SK-N-SH (cell line): Measurements from ENCODE around the gene UBE3C. TPM values are rescaled to one million over a fixed set of nuclear protein-coding genes. Genes with fewer than 3 reads are reported as not detected.

Source experiments
- CTCF ChIA-PET: fragments of 300-600, 350-600 bp; formaldehyde crosslinking; extraction: SDS; loops from one replicate; lab custom pipeline; 2021; lab: Yijun Ruan, JAX
- POLR2A ChIA-PET: fragments of 350-600 bp; sonication (Branson Sonifier 250); formaldehyde crosslinking; extraction: SDS; loops from one replicate; lab custom pipeline; 2020; ENCODE audit warnings: antibody characterized with exemption, inconsistent platforms; lab: Yijun Ruan, JAX
- DNase-seq: peaks from one replicate; pipeline ENCODE4 v3.0.0; 2012
- H2AFZ ChIP-seq: fragments of 200-600 bp; sonication (generic); 2 replicates; pipeline ENCODE4 v1.8.1; 2016; ENCODE audit warnings: antibody characterized with exemption, mild to moderate bottlenecking, low read depth
- H3F3A ChIP-seq: fragments of 200-600 bp; sonication (generic); replicated peaks from 2 replicates; pipeline ENCODE3; 2016; ENCODE audit warnings: antibody characterized with exemption, mild to moderate bottlenecking; ENCODE audit not compliant: insufficient read depth
- H3K27ac ChIP-seq, 2 experiments: fragments of 200-500 bp in 1 of 2; fragments of 200-600 bp in 1 of 2; sonication (Bioruptor generic) in 1 of 2; sonication (generic), shearing (Covaris generic) in 1 of 2; 2 replicates each; pipeline versions ENCODE4 v1.5.1 to v1.6.1; 2014 to 2016; ENCODE audit warnings: low read depth in 2 of 2, inconsistent platforms in 1 of 2, low read length in 1 of 2, mild to moderate bottlenecking in 1 of 2, mixed read lengths in 1 of 2
- H3K27me3 ChIP-seq: fragments of 200-600 bp; sonication (generic), shearing (Covaris generic); 2 replicates; pipeline ENCODE4 v1.6.1; 2016; ENCODE audit warnings: mixed run types; ENCODE audit not compliant: insufficient read depth
- H3K36me3 ChIP-seq, 2 experiments: fragments of 200-500 bp in 1 of 2; fragments of 200-600 bp in 1 of 2; sonication (Bioruptor generic) in 1 of 2; sonication (generic) in 1 of 2; replicated peaks in 1 of 2; 2 replicates each; pipeline versions ENCODE3 to v1.5.1; 2014 to 2016; ENCODE audit warnings: low read length in 1 of 2, mild to moderate bottlenecking in 1 of 2; ENCODE audit not compliant: insufficient read depth in 2 of 2, control insufficient read depth in 1 of 2
- H3K4me1 ChIP-seq, 2 experiments: fragments of 200-500 bp in 1 of 2; fragments of 200-600 bp in 1 of 2; sonication (Bioruptor generic) in 1 of 2; sonication (generic), shearing (Covaris generic) in 1 of 2; 2 replicates each; pipeline versions ENCODE4 v1.5.1 to v1.6.1; 2014 to 2016; ENCODE audit warnings: low read depth in 1 of 2, low read length in 1 of 2, mixed run types in 1 of 2; ENCODE audit not compliant: insufficient read depth in 2 of 2, control insufficient read depth in 1 of 2
- H3K4me2 ChIP-seq: fragments of 200-600 bp; sonication (generic), shearing (Covaris generic); 2 replicates; pipeline ENCODE4 v1.6.1; 2017; ENCODE audit warnings: mixed run types
- H3K4me3 ChIP-seq, 2 experiments: fragments of 200-500 bp in 1 of 2; fragments of 200-600 bp in 1 of 2; sonication (Bioruptor generic) in 1 of 2; sonication (generic), shearing (Covaris generic) in 1 of 2; 2 replicates each; pipeline versions ENCODE4 v1.5.1 to v1.8.1; 2014 to 2016; ENCODE audit warnings: low read depth in 2 of 2, inconsistent platforms in 1 of 2, low read length in 1 of 2, mild to moderate bottlenecking in 1 of 2, mixed read lengths in 1 of 2, moderate library complexity in 1 of 2
- H3K79me2 ChIP-seq: fragments of 200-600 bp; sonication (generic); 2 replicates; pipeline ENCODE4 v1.8.1; 2017; ENCODE audit warnings: mild to moderate bottlenecking; ENCODE audit not compliant: insufficient read depth
- H3K9ac ChIP-seq: fragments of 200-600 bp; sonication (generic); 2 replicates; pipeline ENCODE4 v1.6.1; 2017; ENCODE audit warnings: mixed run types
- H3K9me2 ChIP-seq: fragments of 200-600 bp; sonication (generic); 2 replicates; pipeline ENCODE4 v1.6.1; 2017; ENCODE audit warnings: mixed run types
- H3K9me3 ChIP-seq: fragments of 200-600 bp; sonication (generic); 2 replicates; pipeline ENCODE4 v1.6.1; 2017; ENCODE audit warnings: mixed run types, mild to moderate bottlenecking, moderate library complexity
- H4K20me1 ChIP-seq: fragments of 200-600 bp; sonication (generic); 2 replicates; pipeline ENCODE4 v1.6.1; 2017; ENCODE audit warnings: mild to moderate bottlenecking, mixed run types; ENCODE audit not compliant: insufficient read depth
- FOSL2 ChIP-seq: IDR thresholded peaks from 2 replicates; pipeline ENCODE4 v1.4.0; 2012; ENCODE audit warnings: low read depth, mild to moderate bottlenecking, moderate library complexity, borderline replicate concordance
- FOXM1 ChIP-seq: IDR thresholded peaks from 2 replicates; pipeline ENCODE4 v1.4.0; 2012; ENCODE audit warnings: low read depth, mild to moderate bottlenecking
- MEF2A ChIP-seq: IDR thresholded peaks from 2 replicates; pipeline ENCODE4 v1.4.0; 2012; ENCODE audit warnings: low read depth, borderline replicate concordance
- MXI1 ChIP-seq: IDR thresholded peaks from 2 replicates; pipeline ENCODE4 v1.6.1; 2012; ENCODE audit warnings: mild to moderate bottlenecking, low read depth, low read length, improper control_type of control experiment
- NFIC ChIP-seq: IDR thresholded peaks from 2 replicates; pipeline ENCODE4 v1.4.0; 2012; ENCODE audit warnings: borderline replicate concordance
- PBX3 ChIP-seq: IDR thresholded peaks from 2 replicates; pipeline ENCODE4; 2012
- RAD21 ChIP-seq: IDR thresholded peaks from 2 replicates; pipeline ENCODE4 v1.6.1; 2012; ENCODE audit warnings: mild to moderate bottlenecking, low read length
- REST ChIP-seq: IDR thresholded peaks from 2 replicates; pipeline ENCODE4 v1.6.1; 2012; ENCODE audit warnings: mild to moderate bottlenecking, low read depth, low read length, moderate library complexity
- RFX5 ChIP-seq: IDR thresholded peaks from 2 replicates; pipeline ENCODE4 v1.6.1; 2012; ENCODE audit warnings: mild to moderate bottlenecking, improper control_type of control experiment, low read length
- RXRA ChIP-seq: IDR thresholded peaks from 2 replicates; pipeline ENCODE4 v1.4.0; 2012; ENCODE audit warnings: low read depth, mild to moderate bottlenecking, borderline replicate concordance
- SMC3 ChIP-seq: IDR thresholded peaks from 2 replicates; pipeline ENCODE4 v1.6.1; 2012; ENCODE audit warnings: low read depth, low read length, improper control_type of control experiment
- USF2 ChIP-seq: fragments of 150-350 bp; IDR thresholded peaks from 2 replicates; pipeline ENCODE4 v1.6.1; 2017; ENCODE audit warnings: antibody characterized with exemption, low read length, low read depth, borderline replicate concordance
- WGBS: methylation state at CpG from one replicate; pipeline ENCODE4 v1.1.6; 2017; ENCODE audit warnings: low lambda C conversion rate; 5-methylcytosine and 5-hydroxymethylcytosine counted together
- polyA plus RNA-seq, 3 experiments: library from polyadenylated mRNA; depleted of rRNA; stranded (reverse); fragments of >200 nt; gene quantifications; 2 replicates each; pipeline ENCODE4 v1.2.3, GENCODE V29; 2012

The UBE3C gene
- polyA plus RNA-seq, 1 of the 3 experiments (the other 2 are of a cell fraction), result 48.4 TPM

- H3K79me2 ChIP-seq, result no peaks in the 10 kb centered on the region
- no peak for DNase-seq
- no peaks in the 10 kb centered on the region for H3K27me3 ChIP-seq
- no peak overlapping the region for H2AFZ ChIP-seq
- H3K9me2 ChIP-seq, result no peaks in the 10 kb centered on the region
- no peak overlapping the region for H3K9ac ChIP-seq
- no peaks in the 10 kb centered on the region for H4K20me1 ChIP-seq
- peaks cover 9% of the 10 kb centered on the region in 2 experiments for H3K36me3 ChIP-seq
- no peaks in the 10 kb centered on the region for H3K9me3 ChIP-seq
- peaks cover 19% of the 10 kb centered on the region for H3F3A ChIP-seq
- ChIA-PET POLR2A (no interaction called here), CTCF (interaction anchor here (1.1 to 8.4 kb wide), 19 partner anchors 8 to 324 kb away, joined by 3 to 120 read pairs (median 10); partner anchors contain the start of gene NOM1)
- H3K4me1 ChIP-seq, result peaks cover 24 to 27% of the 10 kb centered on the region in 2 experiments; a peak in 3 of 4 replicates
- no peak overlapping the region for H3K4me3 ChIP-seq
- TF ChIP-seq MEF2A (no peak), REST (no peak), SMC3 (no peak), NFIC (no peak), PBX3 (no peak), MXI1 (no peak)
- no peak overlapping the region for H3K4me2 ChIP-seq
- H3K27ac ChIP-seq, result no peak overlapping the region
- 88% methylated on average over 12 of the region's 12 CpGs for WGBS
These were observed 136.3 kb downstream of the UBE3C start for GRCh38 chr7:157274991-157275427.

- H2AFZ ChIP-seq, result no peak overlapping the region
- 0 out of 2 replicates have a peak overlapping the region, but pooled peaks have one; percentile 74 for H3K9ac ChIP-seq
These were observed 137.4 kb downstream of the UBE3C start for GRCh38 chr7:157276091-157276561.

More at GRCh38 chr7:157276091-157276561, 137.4 kb downstream of the UBE3C start:
- no peak overlapping the region for H3K4me3 ChIP-seq
- H3K79me2 ChIP-seq, result no peaks in the 10 kb centered on the region
- no peaks in the 10 kb centered on the region for H3K9me2 ChIP-seq
- peaks cover 24 to 27% of the 10 kb centered on the region in 2 experiments; a peak in 3 of 4 replicates for H3K4me1 ChIP-seq
- H3K4me2 ChIP-seq, result peak overlapping the region; percentile 80; the same call in 1 of the 2 replicates
- no peaks in the 10 kb centered on the region for H3K27me3 ChIP-seq
- H4K20me1 ChIP-seq, result no peaks in the 10 kb centered on the region
- POLR2A ChIA-PET, result no interaction called here
- H3K36me3 ChIP-seq, result peaks cover 0 to 3% of the 10 kb centered on the region in 2 experiments
- no peak for TF ChIP-seq USF2
- no peak for TF ChIP-seq MXI1
- TF ChIP-seq RFX5, result no peak
- no peak for TF ChIP-seq REST
- no peak for TF ChIP-seq FOXM1
- no peak for TF ChIP-seq FOSL2
- no peak for TF ChIP-seq RXRA
- no peak for TF ChIP-seq NFIC
- TF ChIP-seq RAD21, result no peak
- peak; percentile 43 for DNase-seq
- H3K9me3 ChIP-seq, result no peaks in the 10 kb centered on the region
- H3F3A ChIP-seq, result peaks cover 19% of the 10 kb centered on the region
- WGBS, result 97% methylated on average over 11 of the region's 14 CpGs
- CTCF ChIA-PET, result interaction anchor here (1.4 to 8.4 kb wide), 10 partner anchors 9 to 325 kb away, joined by 3 to 120 read pairs (median 38); partner anchors contain the start of gene NOM1
- H3K27ac ChIP-seq, result peak overlapping the region; percentile 86 to 89; a peak in 3 of 4 replicates
